ENCODE data around the gene UNC13C. TPM values are rescaled to one million over a fixed set of nuclear protein-coding genes. Genes with fewer than 3 reads are reported as not detected.

The UNC13C gene
- total RNA-seq, 1 experiment from 2014 or later = not detected

DNA sequence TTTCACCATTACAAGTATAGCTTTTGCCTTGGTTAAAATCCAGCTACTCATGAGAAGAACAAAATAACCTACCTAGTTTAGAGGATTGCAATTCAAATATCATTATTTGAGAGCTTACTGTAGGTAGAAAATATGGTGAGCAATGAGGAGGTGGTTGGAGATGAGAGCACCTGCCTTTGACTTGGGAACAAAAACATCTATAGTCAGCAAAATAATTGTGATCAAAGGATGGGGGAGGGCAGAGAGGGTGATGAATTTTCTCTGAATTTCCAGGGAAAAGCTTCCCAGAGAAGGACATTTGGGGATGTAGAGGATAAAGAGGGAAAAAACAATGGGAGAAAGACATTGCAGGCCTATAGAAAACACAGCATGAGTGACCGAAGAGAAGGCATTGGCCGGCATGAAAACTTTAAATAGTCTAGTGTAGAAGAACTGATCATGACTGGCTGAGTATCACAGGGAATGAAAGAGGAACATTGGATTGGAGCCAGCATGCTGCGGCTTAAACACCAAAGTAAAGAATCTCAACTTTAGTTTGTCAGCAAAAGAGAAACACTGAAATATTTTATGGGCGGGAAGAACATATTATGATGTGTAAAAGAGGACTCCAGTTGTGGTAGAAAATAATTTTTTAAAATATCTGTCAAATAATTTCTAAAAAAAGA, 581.3 kb downstream of the UNC13C start:
- H4K20me1 ChIP-seq (ENCODE audit: insufficient read depth) = no peaks in the 10 kb centered on the region
- no peak overlapping the region for H3K9ac ChIP-seq (ENCODE audit: low read length)
- ChIA-PET RAD21 (ENCODE audit: low non-redundant PET in 1 of 2, low total read pairs in 2 of 2, uncharacterized antibody in 2 of 2, unreplicated experiment in 2 of 2) (no interaction called here), CTCF (no interaction called here), POLR2A (no interaction called here)
- H3K4me1 ChIP-seq (ENCODE audit: control insufficient read depth in 1 of 2, insufficient read depth in 2 of 2, low read length in 2 of 2) = no peaks in the 10 kb centered on the region
- no peak for DNase-seq (ENCODE audit: low read depth, low spot score)
- ATAC-seq = no peak
- H3K27ac ChIP-seq (ENCODE audit: low read depth, low read length) = no peak overlapping the region
- intact Hi-C loops (cut with micrococcal nuclease) = no loop called here
- BruUV-seq (replicated peaks) = no TSS peak
- H3K27me3 ChIP-seq (ENCODE audit: insufficient read depth, low read length) = no peaks in the 10 kb centered on the region
- H3K9me3 ChIP-seq (ENCODE audit: control insufficient read depth in 1 of 2, insufficient read depth in 1 of 2, low read depth in 1 of 2, low read length in 2 of 2) = peaks cover 8 to 28% of the 10 kb centered on the region in 2 experiments; a peak in 2 of 4 replicates
- H3K36me3 ChIP-seq (ENCODE audit: control insufficient read depth in 1 of 2, insufficient read depth in 2 of 2, low read length in 2 of 2) = no peaks in the 10 kb centered on the region
- TF ChIP-seq ZFX (IDR thresholded peaks at IDR 0.05) (no peak), SRF (IDR thresholded peaks at IDR 0.05; ENCODE audit: low read depth) (no peak), SIN3A (IDR thresholded peaks at IDR 0.05; ENCODE audit: low read depth) (no peak), JUND (IDR thresholded peaks at IDR 0.05) (no peak), TCF7L2 (IDR thresholded peaks at IDR 0.05; ENCODE audit: borderline replicate concordance, extremely low read depth, insufficient read depth, insufficient read length) (no peak), CBX3 (IDR thresholded peaks at IDR 0.05; ENCODE audit: low read depth) (no peak), ELF1 (IDR thresholded peaks at IDR 0.05; ENCODE audit: borderline replicate concordance, low read depth) (no peak)
- TF ChIP-seq, protein P1, sequence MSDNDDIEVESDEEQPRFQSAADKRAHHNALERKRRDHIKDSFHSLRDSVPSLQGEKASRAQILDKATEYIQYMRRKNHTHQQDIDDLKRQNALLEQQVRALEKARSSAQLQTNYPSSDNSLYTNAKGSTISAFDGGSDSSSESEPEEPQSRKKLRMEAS (IDR thresholded peaks at IDR 0.05) = no peak
- H3K9me2 ChIP-seq (ENCODE audit: insufficient read depth) = no peaks in the 10 kb centered on the region
- no peak overlapping the region for H2AFZ ChIP-seq (ENCODE audit: low read depth, low read length, poor library complexity, severe bottlenecking)
- H3K4me2 ChIP-seq (ENCODE audit: low read length) = no peak overlapping the region
- H3K79me2 ChIP-seq (ENCODE audit: insufficient read depth, low read length) = no peaks in the 10 kb centered on the region
- H3K4me3 ChIP-seq (replicated peaks in 1 of 2; ENCODE audit: low read depth in 1 of 2, low read length in 2 of 2) = no peak overlapping the region

DNA sequence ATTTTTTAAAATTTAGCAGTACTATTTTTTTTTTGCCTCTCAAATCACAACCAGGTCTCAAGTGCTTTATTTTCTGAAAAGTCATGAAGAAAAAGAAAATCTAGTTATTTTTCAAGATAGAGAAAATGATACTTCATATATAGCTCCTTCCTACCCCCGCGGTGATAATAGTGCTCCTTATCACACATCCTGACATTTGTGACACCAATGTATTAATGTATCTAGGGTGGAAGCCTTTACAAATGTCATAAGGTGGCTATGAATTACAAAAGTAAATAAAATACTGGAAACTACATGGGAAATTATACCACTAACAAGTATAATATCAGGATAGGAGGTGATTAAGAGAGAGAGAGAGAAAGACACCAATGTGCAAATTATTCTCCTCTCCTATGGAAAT, 582.2 kb downstream of the UNC13C start:
- no peak overlapping the region for H3K4me3 ChIP-seq (replicated peaks in 1 of 2; ENCODE audit: low read depth in 1 of 2, low read length in 2 of 2)
- TF ChIP-seq ZFX (IDR thresholded peaks at IDR 0.05) = no peak
- no peak for TF ChIP-seq POLR2A (IDR thresholded peaks at IDR 0.05; ENCODE audit: borderline replicate concordance, extremely low read depth, insufficient read depth, insufficient read length)
- TF ChIP-seq TCF7L2 (IDR thresholded peaks at IDR 0.05; ENCODE audit: borderline replicate concordance, extremely low read depth, insufficient read depth, insufficient read length) = no peak
- TF ChIP-seq RAD21 (IDR thresholded peaks at IDR 0.05; ENCODE audit: low read depth) = no peak
- no peaks in the 10 kb centered on the region for H3K9me2 ChIP-seq (ENCODE audit: insufficient read depth)
- ATAC-seq (no peak), DNase-seq (ENCODE audit: low read depth, low spot score) (no peak)
- H3K9ac ChIP-seq (ENCODE audit: low read length) = no peak overlapping the region
- RAD21 ChIA-PET (ENCODE audit: low non-redundant PET in 1 of 2, low total read pairs in 2 of 2, uncharacterized antibody in 2 of 2, unreplicated experiment in 2 of 2) = no interaction called here
- intact Hi-C loops (cut with micrococcal nuclease) = no loop called here
- H3K79me2 ChIP-seq (ENCODE audit: insufficient read depth, low read length) = no peaks in the 10 kb centered on the region
- no peak overlapping the region for H3K4me2 ChIP-seq (ENCODE audit: low read length)
- no peaks in the 10 kb centered on the region for H3K36me3 ChIP-seq (ENCODE audit: control insufficient read depth in 1 of 2, insufficient read depth in 2 of 2, low read length in 2 of 2)
- H4K20me1 ChIP-seq (ENCODE audit: insufficient read depth) = no peaks in the 10 kb centered on the region
- no TSS peak for BruUV-seq (replicated peaks)
- no peak overlapping the region for H3K27ac ChIP-seq (ENCODE audit: low read depth, low read length)
- H3K4me1 ChIP-seq (ENCODE audit: control insufficient read depth in 1 of 2, insufficient read depth in 2 of 2, low read length in 2 of 2) = no peaks in the 10 kb centered on the region
- peaks cover 8 to 27% of the 10 kb centered on the region in 2 experiments; a peak in 2 of 4 replicates for H3K9me3 ChIP-seq (ENCODE audit: control insufficient read depth in 1 of 2, insufficient read depth in 1 of 2, low read depth in 1 of 2, low read length in 2 of 2)
- no peaks in the 10 kb centered on the region for H3K27me3 ChIP-seq (ENCODE audit: insufficient read depth, low read length)
- CTCF ChIA-PET = no interaction called here
- POLR2A ChIA-PET = no interaction called here
- no peak overlapping the region for H2AFZ ChIP-seq (ENCODE audit: low read depth, low read length, poor library complexity, severe bottlenecking)

Measured in HCT116 (cell line).